Measurements from ENCODE around the gene ZNF296. TPM values are rescaled to one million over a fixed set of nuclear protein-coding genes. Genes with fewer than 3 reads are reported as not detected.

ZNF296 gene
- total RNA-seq, 2 donors from 2014 or later: 0.26 TPM; not detected in 1

GRCh38 chr19:45037393-45038169 is 38.7 kb downstream of the ZNF296 start:
- no peak overlapping the region for H3K27ac ChIP-seq
- 87 to 89% methylated on average over 23 to 37 of the region's 37 CpGs for WGBS, 2 donors
- H3K9me3 ChIP-seq: no peaks in the 10 kb centered on the region
- DNase-seq: no peak
- intact Hi-C loops (cut with DNase I): no loop called here
- no peaks in the 10 kb centered on the region for H3K27me3 ChIP-seq
- TF ChIP-seq CTCF (IDR thresholded peaks at IDR 0.05): no peak
- TF ChIP-seq POLR2A (IDR thresholded peaks at IDR 0.05): no peak
- no peak for ATAC-seq
- H3K36me3 ChIP-seq (replicated peaks in 1 of 2; ENCODE audit: insufficient read depth in 1 of 2, low read depth in 2 of 2): peaks cover 0 to 12% of the 10 kb centered on the region in 2 donors
- H3K4me1 ChIP-seq: peaks cover 32% of the 10 kb centered on the region
- H3K4me3 ChIP-seq: no peak overlapping the region

- Histone ChIP-seq H3K27me3 (no peaks in the 10 kb centered on the region), H3K9me3 (no peaks in the 10 kb centered on the region), H3K4me1 (peaks cover 19% of the 10 kb centered on the region), H3K27ac (no peak overlapping the region), H3K4me3 (no peak overlapping the region), H3K36me3 (replicated peaks in 1 of 2; ENCODE audit: insufficient read depth in 1 of 2, low read depth in 2 of 2) (peaks cover 0 to 15% of the 10 kb centered on the region in 2 donors)
- intact Hi-C loops (cut with DNase I): no loop called here
- no peak for TF ChIP-seq CTCF (IDR thresholded peaks at IDR 0.05)
- no peak for TF ChIP-seq POLR2A (IDR thresholded peaks at IDR 0.05)
- 98 to 100% methylated on average over 6 of the region's 6 CpGs for WGBS, 2 donors
- ATAC-seq (no peak), DNase-seq (no peak)
Observed at GRCh38 chr19:45035755-45036154, 40.5 kb downstream of the ZNF296 start.

- TF ChIP-seq POLR2A (IDR thresholded peaks at IDR 0.05) (no peak), CTCF (IDR thresholded peaks at IDR 0.05) (no peak)
- H3K36me3 ChIP-seq (replicated peaks in 1 of 2; ENCODE audit: insufficient read depth in 1 of 2, low read depth in 2 of 2): peaks cover 0 to 23% of the 10 kb centered on the region in 2 donors
- no peak overlapping the region for H3K4me3 ChIP-seq
- no peak for DNase-seq
- intact Hi-C loops (cut with DNase I): no loop called here
- no peaks in the 10 kb centered on the region for H3K4me1 ChIP-seq
- no peaks in the 10 kb centered on the region for H3K9me3 ChIP-seq
- 86 to 90% methylated on average over 16 to 18 of the region's 18 CpGs for WGBS, 2 donors
- H3K27me3 ChIP-seq: no peaks in the 10 kb centered on the region
- H3K27ac ChIP-seq: no peak overlapping the region
- ATAC-seq: no peak
Observed at GRCh38 chr19:45032421-45032820, 43.9 kb downstream of the ZNF296 start.

GRCh38 chr19:45030825-45031224 is 45.5 kb downstream of the ZNF296 start:
- Histone ChIP-seq H3K9me3 (no peaks in the 10 kb centered on the region), H3K4me3 (no peak overlapping the region), H3K4me1 (no peaks in the 10 kb centered on the region), H3K36me3 (replicated peaks in 1 of 2; ENCODE audit: insufficient read depth in 1 of 2, low read depth in 2 of 2) (peaks cover 0 to 24% of the 10 kb centered on the region in 2 donors), H3K27ac (no peak overlapping the region), H3K27me3 (no peaks in the 10 kb centered on the region)
- intact Hi-C loops (cut with DNase I): no loop called here
- ATAC-seq (no peak), DNase-seq (no peak)
- no peak for TF ChIP-seq CTCF (IDR thresholded peaks at IDR 0.05)
- TF ChIP-seq POLR2A (IDR thresholded peaks at IDR 0.05): no peak
- 79 to 88% methylated on average over 6 of the region's 6 CpGs for WGBS, 2 donors

- DNase-seq: no peak
- WGBS, 2 donors: 95 to 96% methylated on average over 2 of the region's 2 CpGs
Observed at GRCh38 chr19:45027371-45027770, 48.9 kb downstream of the ZNF296 start.

More at GRCh38 chr19:45027371-45027770, 48.9 kb downstream of the ZNF296 start:
- TF ChIP-seq CTCF (IDR thresholded peaks at IDR 0.05) (no peak), POLR2A (IDR thresholded peaks at IDR 0.05) (no peak)
- no peak overlapping the region for H3K27ac ChIP-seq
- no peaks in the 10 kb centered on the region for H3K27me3 ChIP-seq
- no peaks in the 10 kb centered on the region for H3K4me1 ChIP-seq
- no peaks in the 10 kb centered on the region for H3K9me3 ChIP-seq
- intact Hi-C loops (cut with DNase I): no loop called here
- no peak overlapping the region for H3K4me3 ChIP-seq
- ATAC-seq: no peak
- H3K36me3 ChIP-seq (replicated peaks in 1 of 2; ENCODE audit: insufficient read depth in 1 of 2, low read depth in 2 of 2): peaks cover 0 to 13% of the 10 kb centered on the region in 2 donors

Data from body of pancreas (tissue), 4 donors.